GM21360 (cell line): Measurements from ENCODE around the gene ST7L.
"Not testable (repeated sequence)": the region's sequence is repeated elsewhere in the genome, so short reads cannot be mapped to it uniquely, and the experiment has no call there.

Experiments used
- ATAC-seq: cut with Tn5 transposase; IDR thresholded peaks from one replicate; pipeline ENCODE4 v1.9.1; 2021; ENCODE audit warnings: mild to moderate bottlenecking, moderate library complexity; ENCODE audit not compliant: unreplicated experiment

ST7L gene, protein sequence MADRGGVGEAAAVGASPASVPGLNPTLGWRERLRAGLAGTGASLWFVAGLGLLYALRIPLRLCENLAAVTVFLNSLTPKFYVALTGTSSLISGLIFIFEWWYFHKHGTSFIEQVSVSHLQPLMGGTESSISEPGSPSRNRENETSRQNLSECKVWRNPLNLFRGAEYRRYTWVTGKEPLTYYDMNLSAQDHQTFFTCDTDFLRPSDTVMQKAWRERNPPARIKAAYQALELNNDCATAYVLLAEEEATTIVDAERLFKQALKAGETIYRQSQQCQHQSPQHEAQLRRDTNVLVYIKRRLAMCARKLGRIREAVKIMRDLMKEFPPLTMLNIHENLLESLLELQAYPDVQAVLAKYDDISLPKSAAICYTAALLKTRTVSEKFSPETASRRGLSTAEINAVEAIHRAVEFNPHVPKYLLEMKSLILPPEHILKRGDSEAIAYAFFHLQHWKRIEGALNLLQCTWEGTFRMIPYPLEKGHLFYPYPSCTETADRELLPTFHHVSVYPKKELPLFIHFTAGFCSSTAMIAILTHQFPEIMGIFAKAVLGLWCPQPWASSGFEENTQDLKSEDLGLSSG

DNA sequence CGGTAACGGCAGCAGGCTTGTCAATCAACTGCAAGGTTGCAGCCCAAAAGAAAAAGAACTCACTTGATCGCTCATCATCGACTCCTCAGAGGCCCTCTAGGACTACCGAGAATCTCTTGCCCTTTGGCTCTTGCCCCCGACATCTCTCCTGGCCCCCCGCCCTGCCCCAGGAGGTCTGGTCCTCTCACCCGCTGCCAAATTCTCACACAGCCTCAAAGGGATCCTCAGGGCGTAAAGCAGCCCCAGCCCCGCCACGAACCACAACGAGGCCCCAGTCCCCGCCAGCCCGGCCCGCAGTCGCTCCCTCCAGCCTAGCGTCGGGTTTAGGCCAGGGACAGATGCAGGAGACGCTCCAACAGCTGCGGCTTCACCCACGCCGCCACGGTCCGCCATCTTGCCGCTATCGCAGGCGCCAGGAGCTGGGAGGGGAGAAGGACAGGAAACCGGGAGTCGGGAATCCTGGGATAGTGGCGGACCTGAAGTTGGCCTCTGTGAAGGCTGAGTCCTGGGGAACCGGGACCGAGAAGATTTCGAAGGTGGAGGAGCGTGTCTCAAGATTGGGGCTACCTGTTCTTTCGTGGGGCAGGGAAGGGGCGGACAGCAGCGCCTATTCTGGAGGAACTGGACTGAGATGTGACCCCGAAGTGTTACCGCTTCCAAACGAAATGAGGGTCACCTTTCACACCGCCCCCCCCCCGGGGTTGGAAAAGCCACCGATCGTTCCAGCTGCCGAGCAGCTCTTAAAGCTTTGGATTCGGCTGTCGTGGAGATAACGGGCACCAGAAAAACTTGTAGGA, at the start of gene ST7L:
Gene ST7L (minus strand): TSS at position 421 of the 797 bp plus-strand sequence. CDS start 28 bp downstream, at position 393.
- ATAC-seq: no peak

- no peak for ATAC-seq
Observed at GRCh38 chr1:112666946-112667345, 48.0 kb upstream of the ST7L start.

DNA sequence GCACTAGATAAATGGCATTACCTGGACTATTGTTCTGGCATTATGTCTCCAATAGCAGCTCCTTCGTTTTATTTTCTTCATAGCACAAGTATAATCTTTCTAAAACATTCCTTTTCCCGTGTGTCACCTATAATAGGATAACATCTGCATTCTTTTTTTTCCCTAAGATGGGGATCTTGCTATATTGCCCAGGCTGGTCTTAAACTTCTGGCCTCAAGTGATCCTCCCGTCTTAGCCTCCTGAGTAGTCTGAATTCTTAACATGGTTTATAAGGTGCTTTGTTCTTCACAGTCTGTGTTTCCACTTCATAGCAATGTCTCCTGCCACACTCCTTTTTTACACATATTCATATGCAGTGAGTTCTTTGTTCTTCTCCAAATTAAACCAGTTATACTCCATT, 46.9 kb upstream of the ST7L start:
- ATAC-seq: no peak

GRCh38 chr1:112651205-112651604, 32.3 kb upstream of the ST7L start:
- no peak for ATAC-seq

GRCh38 chr1:112646225-112646624, 27.3 kb upstream of the ST7L start:
- no peak for ATAC-seq

DNA sequence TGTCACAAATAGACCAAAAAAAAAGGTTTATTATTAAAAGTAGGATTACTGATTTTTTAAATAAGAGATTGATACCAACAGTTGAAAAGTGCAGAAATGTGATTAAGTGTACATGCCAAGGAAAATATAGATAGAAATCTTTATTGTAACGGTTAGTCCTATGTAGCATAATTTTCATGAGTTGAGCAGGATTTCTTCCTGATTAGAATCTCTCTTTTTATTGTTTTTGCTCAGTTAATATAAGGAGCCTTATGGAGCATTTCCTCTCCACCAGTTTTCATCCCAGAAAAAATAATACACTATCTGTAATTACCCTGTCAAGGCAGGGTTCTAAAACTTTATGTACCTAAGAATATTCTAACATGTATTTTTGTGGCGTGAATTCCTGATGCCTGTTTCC, 24.1 kb upstream of the ST7L start:
- no peak for ATAC-seq

GRCh38 chr1:112640437-112640836, 21.5 kb upstream of the ST7L start:
- ATAC-seq: not testable (repeated sequence)

DNA sequence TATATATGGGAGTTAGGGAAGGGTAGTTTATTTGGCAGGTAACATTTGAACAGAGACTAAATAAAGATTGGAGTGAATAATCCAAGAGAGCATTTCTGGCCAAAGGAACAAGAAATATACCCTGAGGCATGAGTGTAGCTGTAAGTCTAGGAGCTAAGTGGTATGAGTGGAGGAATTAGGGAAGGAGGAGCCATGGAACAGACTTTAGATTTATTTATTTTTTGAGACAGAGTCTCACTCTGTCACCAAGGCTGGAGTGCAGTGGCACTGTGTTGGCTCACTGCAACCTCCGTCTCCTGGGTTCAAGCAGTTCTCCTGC, 19.1 kb upstream of the ST7L start:
- no peak for ATAC-seq

DNA sequence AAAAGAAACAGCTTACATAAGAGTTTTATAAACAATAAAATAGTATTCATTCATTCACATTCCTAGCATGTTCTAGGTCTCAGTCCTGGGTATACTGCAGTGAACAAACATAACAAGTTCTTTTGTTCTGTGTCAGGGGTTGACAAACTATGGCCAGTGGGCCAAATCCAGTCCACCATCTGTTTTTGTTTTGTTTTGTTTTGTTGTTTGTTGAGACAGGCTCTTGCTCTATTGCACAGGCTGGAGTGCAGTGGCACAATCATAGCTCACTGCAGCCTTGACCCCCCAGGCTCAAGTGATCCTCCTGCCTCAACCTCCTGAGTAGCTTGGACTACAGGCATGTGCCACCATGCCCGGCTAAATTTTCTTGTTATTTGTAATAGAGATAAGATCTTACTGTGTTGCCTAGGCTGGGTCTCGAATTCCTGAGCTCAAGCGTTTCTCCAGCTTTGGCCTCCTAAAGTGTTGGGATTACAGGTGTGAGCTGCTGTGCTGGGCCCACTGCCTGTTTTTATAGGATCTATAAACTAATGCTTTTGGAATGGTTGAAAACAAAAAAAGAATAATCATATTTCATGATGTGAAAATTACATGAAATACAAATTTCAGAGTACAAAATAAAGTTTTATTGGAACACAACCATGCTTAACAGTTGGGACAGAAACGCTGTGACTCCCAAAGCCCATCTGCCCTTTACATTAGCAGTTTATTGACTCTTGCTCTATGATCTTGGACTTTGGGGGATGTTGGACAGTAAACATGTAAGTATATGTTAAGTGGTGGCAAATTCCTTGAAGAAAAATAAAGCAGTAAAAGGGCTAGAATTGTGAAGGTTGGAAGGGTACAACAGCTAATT, 18.5 kb upstream of the ST7L start:
- no peak for ATAC-seq

- ATAC-seq: no peak
Observed at GRCh38 chr1:112636597-112637253, 17.8 kb upstream of the ST7L start.

DNA sequence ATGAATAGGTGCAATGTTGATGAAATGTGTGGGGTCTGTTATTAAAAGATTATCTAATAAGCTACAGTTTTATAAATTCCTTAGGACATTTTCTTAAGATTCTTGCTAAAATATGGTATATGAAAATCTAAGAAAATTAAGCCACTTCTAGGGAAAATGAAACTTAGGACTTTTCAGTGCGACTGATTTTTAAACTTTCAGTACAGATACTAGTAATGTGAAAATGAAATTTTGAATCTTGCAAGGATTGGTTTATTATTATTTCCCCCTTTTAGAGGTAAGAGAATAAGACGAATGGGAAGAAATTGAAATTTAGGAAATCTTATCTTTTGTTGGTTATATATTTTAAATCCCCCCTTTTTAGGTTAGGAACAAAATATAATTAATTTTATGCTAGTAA, 17.1 kb upstream of the ST7L start:
- ATAC-seq: no peak

DNA sequence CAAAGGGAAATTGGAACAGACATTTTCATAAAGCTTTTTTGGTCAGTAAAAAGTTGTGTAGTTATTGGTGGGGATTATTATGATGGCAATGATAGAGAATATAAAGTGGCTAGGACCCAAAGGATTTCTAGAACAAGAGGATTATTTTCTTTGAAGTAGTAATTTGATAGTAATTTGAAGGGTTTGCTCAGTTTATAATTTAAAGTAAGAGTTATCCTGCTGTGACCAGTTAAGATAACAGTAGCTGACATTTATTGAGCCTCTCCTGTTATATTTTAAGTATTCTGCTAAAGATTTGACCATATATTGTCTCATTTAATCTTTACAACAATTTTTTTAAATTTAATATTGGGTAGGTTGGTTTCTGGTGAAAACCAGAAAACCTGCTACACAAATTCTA, 15.4 kb upstream of the ST7L start:
- no peak for ATAC-seq

GRCh38 chr1:112633628-112634027, 14.7 kb upstream of the ST7L start:
- ATAC-seq: no peak

DNA sequence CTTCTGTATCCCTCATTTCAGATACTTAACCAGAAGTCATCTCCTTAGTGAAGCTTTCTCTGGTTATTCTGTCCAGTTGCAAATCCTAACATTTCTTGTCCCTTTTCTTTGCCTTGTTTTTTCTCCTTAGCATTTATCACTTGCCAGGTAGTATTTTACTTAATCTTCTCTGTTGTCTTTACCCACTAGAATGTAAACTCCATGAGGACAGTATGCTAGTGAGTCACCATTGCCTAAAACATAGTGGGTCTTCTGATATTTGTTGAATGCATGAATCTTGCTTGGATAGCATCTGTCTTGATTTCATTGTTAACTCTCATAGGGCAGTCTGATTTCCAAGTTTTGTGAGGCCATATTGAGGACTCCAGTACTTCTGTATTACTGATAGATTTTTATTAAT, 10.3 kb upstream of the ST7L start:
- ATAC-seq: no peak

GRCh38 chr1:112628516-112628915, 9.6 kb upstream of the ST7L start:
- no peak for ATAC-seq

- ATAC-seq: no peak
Observed at GRCh38 chr1:112626887-112627286, 7.9 kb upstream of the ST7L start.

GRCh38 chr1:112626193-112626592, 7.3 kb upstream of the ST7L start:
- ATAC-seq: no peak

- ATAC-seq: no peak
Observed at GRCh38 chr1:112625696-112626095, 6.8 kb upstream of the ST7L start.

DNA sequence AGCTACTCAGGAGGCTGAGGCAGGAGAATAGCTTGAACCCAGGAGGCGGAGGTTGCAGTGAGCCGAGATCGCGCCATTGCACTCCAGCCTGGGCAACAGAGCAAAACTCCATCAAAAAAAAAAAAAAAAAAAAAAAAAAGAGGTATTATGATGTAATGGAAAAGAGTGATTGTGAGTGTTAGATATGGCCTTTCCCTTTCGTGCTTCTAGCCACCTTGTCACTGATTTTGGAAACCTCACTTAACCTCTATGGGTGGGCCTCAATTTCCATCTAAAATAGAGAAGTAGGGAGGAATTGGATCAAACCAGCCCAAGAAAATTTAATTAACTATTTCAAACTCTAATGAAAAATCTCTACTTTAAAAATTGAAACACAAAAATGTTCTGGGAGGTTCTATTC, 5.6 kb upstream of the ST7L start:
- not testable (repeated sequence) for ATAC-seq

DNA sequence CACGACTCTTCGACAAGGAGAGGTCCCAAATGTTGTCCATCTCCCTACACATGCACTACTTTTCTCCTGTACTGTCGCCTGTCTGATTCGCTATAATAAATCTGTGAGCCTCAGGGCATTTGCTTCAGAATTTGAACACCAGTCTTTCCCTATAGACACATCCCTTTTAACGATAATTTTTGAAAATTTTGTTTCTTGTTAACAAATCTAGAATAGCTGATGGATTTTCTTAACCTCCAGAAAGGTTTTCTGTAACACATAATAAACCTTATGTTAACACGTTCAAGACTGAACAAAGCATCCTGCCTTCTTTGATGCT, 1.4 kb upstream of the ST7L start:
- ATAC-seq: no peak
